GM12878 (cell line): ENCODE data around the gene CCDC82.

Experiments
- CTCF ChIP-seq, 3 experiments: IDR thresholded peaks in 2 of 3; conservative IDR thresholded peaks in 1 of 3; 2 replicates each; pipeline ENCODE4 v1.5.1; 2011; ENCODE audit warnings: low read depth in 3 of 3, low read length in 3 of 3, mild to moderate bottlenecking in 3 of 3, control low read depth in 2 of 3, moderate library complexity in 2 of 3, inconsistent platforms in 1 of 3, mixed read lengths in 1 of 3; ENCODE audit not compliant: control insufficient read depth in 2 of 3, insufficient read depth in 1 of 3; ENCODE audit errors: extremely low read depth in 1 of 3
- HDAC6 ChIP-seq: fragments of 200-600 bp; sonication (generic); IDR thresholded peaks from one replicate; pipeline ENCODE4 v1.8.0; 2017; ENCODE audit warnings: antibody characterized with exemption; ENCODE audit not compliant: unreplicated experiment
- POLR2AphosphoS5 ChIP-seq: IDR thresholded peaks from 2 replicates; pipeline ENCODE4 v1.6.1; 2011; ENCODE audit warnings: mild to moderate bottlenecking, low read length, inconsistent platforms

GRCh38 chr11:96400697-96401096 lies 11.0 kb upstream of the CCDC82 start:
- no peak for TF ChIP-seq HDAC6
- no peak for TF ChIP-seq CTCF (IDR thresholded peaks at IDR 0.05 in 2 of 3, conservative IDR thresholded peaks at IDR 0.05 in 1 of 3; ENCODE audit: control insufficient read depth in 2 of 3, extremely low read depth in 1 of 3, insufficient read depth in 1 of 3, low read depth in 3 of 3, low read length in 3 of 3)
- TF ChIP-seq POLR2AphosphoS5 = no peak
